Epithelial cell of proximal tubule (primary cell): ENCODE results near the gene HTR2C. TPM values are rescaled to one million over a fixed set of nuclear protein-coding genes. Genes with fewer than 3 reads are reported as not detected.

Experiments
- DNase-seq: peaks from one replicate; pipeline ENCODE4 v3.0.0-alpha.2; 2011; ENCODE audit warnings: low read depth
- H3K4me3 ChIP-seq: 2 replicates; pipeline ENCODE4 v1.5.1; 2011; ENCODE audit warnings: low read depth, mild to moderate bottlenecking, low read length
- CTCF ChIP-seq: conservative IDR thresholded peaks from 2 replicates; pipeline ENCODE4 v1.5.1; 2012; ENCODE audit warnings: low read depth, mild to moderate bottlenecking, low read length
- total RNA-seq: library from RNA; depleted of rRNA; stranded (reverse); fragments of >200 nt; gene quantifications from 2 replicates; pipeline ENCODE4 v1.2.3, GENCODE V29; 2015

Gene HTR2C
- total RNA-seq, 1 donor from 2014 or later: not detected

GRCh38 chrX:114712466-114712865 is 128.6 kb downstream of the HTR2C start:
- TF ChIP-seq CTCF: no peak
- DNase-seq: no peak
- H3K4me3 ChIP-seq: no peak overlapping the region

GRCh38 chrX:114715096-114715495 is 131.2 kb downstream of the HTR2C start:
- TF ChIP-seq CTCF: no peak
- H3K4me3 ChIP-seq: no peak overlapping the region
- DNase-seq: no peak

GRCh38 chrX:114717921-114718320 is 134.0 kb downstream of the HTR2C start:
- H3K4me3 ChIP-seq: no peak overlapping the region
- no peak for DNase-seq
- TF ChIP-seq CTCF: peak; percentile 40

GRCh38 chrX:114766541-114766940 is 182.7 kb downstream of the HTR2C start:
- DNase-seq: no peak
- no peak overlapping the region for H3K4me3 ChIP-seq
- no peak for TF ChIP-seq CTCF

- no peak overlapping the region for H3K4me3 ChIP-seq
- DNase-seq: no peak
- no peak for TF ChIP-seq CTCF
Measured at GRCh38 chrX:114774691-114775090, 190.8 kb downstream of the HTR2C start.

- H3K4me3 ChIP-seq: no peak overlapping the region
- no peak for TF ChIP-seq CTCF
- DNase-seq: no peak
Measured at GRCh38 chrX:114782925-114783324, 199.0 kb downstream of the HTR2C start.

- H3K4me3 ChIP-seq: no peak overlapping the region
- no peak for TF ChIP-seq CTCF
- DNase-seq: no peak
Measured at GRCh38 chrX:114787061-114787460, 203.2 kb downstream of the HTR2C start.
